Lower leg skin (tissue), 3 donors: ENCODE data around the gene KBTBD12.

Experiments used
- POLR2A ChIP-seq, 2 donors: fragments of 450-650 bp; IDR thresholded peaks; one replicate each; pipeline ENCODE4 v1.6.1; 2016 to 2017; ENCODE audit warnings: antibody characterized with exemption in 2 of 2, mild to moderate bottlenecking in 1 of 2, moderate library complexity in 1 of 2
- TF ChIP-seq, protein P1 (sequence below), 3 donors: fragments of 450-650 bp; IDR thresholded peaks; one replicate each; pipeline ENCODE4 v1.5.1; 2016; ENCODE audit warnings: antibody characterized with exemption in 3 of 3, mild to moderate bottlenecking in 3 of 3, moderate library complexity in 2 of 3

DNA sequence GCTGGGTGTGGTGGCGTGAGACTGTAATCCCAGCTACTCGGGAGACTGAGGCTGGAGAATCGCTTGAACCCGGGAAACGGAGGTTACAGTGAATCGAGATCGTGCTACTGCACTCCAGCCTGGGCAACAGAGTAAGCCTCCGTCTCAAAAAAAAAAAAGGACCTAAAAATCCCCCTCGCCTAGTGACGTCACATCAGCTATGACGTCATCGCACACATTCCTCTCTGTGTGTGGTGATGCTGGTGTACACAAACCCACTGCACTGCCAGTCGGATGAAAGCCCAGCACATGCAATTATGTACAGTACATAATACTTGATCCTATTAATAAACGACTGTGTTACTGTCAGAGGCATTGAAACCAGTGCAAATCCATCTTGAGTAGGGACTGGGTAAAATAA is 97.0 kb downstream of the KBTBD12 start:
- TF ChIP-seq POLR2A (IDR thresholded peaks at IDR 0.05), result no peak
- TF ChIP-seq, protein P1, sequence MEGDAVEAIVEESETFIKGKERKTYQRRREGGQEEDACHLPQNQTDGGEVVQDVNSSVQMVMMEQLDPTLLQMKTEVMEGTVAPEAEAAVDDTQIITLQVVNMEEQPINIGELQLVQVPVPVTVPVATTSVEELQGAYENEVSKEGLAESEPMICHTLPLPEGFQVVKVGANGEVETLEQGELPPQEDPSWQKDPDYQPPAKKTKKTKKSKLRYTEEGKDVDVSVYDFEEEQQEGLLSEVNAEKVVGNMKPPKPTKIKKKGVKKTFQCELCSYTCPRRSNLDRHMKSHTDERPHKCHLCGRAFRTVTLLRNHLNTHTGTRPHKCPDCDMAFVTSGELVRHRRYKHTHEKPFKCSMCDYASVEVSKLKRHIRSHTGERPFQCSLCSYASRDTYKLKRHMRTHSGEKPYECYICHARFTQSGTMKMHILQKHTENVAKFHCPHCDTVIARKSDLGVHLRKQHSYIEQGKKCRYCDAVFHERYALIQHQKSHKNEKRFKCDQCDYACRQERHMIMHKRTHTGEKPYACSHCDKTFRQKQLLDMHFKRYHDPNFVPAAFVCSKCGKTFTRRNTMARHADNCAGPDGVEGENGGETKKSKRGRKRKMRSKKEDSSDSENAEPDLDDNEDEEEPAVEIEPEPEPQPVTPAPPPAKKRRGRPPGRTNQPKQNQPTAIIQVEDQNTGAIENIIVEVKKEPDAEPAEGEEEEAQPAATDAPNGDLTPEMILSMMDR (IDR thresholded peaks at IDR 0.05), result no peak
